ENCODE data around the gene TRIM26. TPM values are rescaled to one million over a fixed set of nuclear protein-coding genes. Genes with fewer than 3 reads are reported as not detected.
"Not testable (repeated sequence)": the region's sequence is repeated elsewhere in the genome, so short reads cannot be mapped to it uniquely, and the experiment has no call there.

Gene TRIM26
- total RNA-seq, 1 experiment from 2014 or later, result 56.4 TPM

DNA sequence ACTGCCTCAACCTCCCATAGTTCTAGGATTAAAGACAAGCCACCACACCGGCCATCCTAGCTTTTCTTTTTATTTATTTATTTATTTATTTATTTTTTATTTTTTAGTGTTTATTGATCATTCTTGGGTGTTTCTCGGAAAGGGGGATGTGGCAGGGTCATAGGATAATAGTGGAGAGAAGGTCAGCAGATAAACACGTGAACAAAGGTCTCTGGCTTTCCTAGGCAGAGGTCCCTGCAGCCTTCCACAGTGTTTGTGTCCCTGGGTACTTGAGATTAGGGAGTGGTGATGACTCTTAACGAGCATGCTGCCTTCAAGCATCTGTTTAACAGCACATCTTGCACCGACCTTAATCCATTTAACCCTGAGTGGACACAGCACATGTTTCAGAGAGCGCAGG is 8.2 kb upstream of the TRIM26 start:
- not testable (repeated sequence) for H3K27ac ChIP-seq; DNase-seq (ENCODE audit: low read depth in 1 of 2, low spot score in 2 of 2); H3K4me1 ChIP-seq (replicated peaks); H3K4me3 ChIP-seq; H3K27me3 ChIP-seq (replicated peaks); H3K36me3 ChIP-seq; H3K9me3 ChIP-seq (replicated peaks)

DNA sequence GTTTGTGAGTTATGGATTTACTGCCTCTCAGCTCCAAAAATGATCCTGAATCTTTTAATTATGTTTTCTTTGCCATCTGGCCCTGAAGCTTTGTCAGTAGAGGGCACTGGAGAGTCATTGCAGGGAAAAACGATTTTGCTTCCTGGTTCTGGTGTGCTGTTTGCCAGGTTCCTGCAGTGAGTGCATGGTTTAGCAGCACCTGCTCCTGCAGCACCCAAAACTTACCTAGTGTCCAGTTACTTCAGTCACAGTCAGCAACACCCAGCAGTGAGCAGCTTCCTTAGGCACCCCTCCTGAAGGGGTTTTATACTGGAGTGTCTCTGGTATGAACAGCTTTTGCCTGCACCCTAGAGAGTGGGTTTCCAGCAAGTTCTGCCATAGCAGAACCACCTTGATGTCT is 6.0 kb upstream of the TRIM26 start:
- Histone ChIP-seq H3K27ac (no peak overlapping the region), H3K4me3 (no peak overlapping the region), H3K9me3 (replicated peaks) (peaks cover 3% of the 10 kb centered on the region), H3K27me3 (replicated peaks) (peaks cover 2% of the 10 kb centered on the region; the same call in 1 of the 2 replicates), H3K4me1 (replicated peaks) (peaks cover 5% of the 10 kb centered on the region; the same call in 1 of the 2 replicates), H3K36me3 (no peaks in the 10 kb centered on the region)
- peak in 1 of 2 experiments; percentile 39 for DNase-seq (ENCODE audit: low read depth in 1 of 2, low spot score in 2 of 2)

DNA sequence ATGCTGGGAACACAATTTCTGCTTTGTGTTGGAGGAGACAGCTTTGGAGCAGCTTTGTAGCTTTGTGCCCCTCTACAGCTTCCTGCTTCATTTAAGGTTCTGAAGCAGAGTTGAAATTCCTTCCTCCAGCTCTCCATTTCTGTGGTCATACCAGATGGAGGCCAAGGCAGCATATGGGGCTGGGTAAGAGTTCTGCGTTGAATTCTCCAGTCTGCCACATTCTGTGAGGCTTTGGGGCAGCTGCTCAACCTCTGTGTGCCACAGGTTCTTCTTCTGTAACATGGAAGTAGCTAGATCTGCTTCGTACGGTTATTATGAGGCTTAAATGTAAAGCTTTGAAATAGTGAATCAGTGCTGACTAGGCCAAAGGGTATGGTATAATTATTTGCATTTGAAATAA is 2.9 kb upstream of the TRIM26 start:
- H3K27ac ChIP-seq, result no peak overlapping the region

DNA sequence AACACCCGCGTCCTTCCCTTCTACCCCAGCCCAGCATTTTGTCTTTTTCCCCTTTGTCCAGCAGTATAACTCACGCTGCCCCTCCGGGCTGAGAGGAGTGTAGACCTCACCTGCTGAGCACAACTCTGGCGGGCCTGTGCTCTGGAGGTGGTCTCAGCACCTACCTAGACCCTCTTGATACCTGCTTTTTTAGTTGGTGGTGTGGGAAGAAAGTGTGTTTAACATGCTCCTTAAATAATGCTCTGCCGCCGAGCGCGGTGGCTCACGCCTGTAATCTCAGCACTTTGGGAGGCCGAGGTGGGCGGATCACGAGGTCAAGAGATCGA is 1.4 kb upstream of the TRIM26 start:
- H3K27ac ChIP-seq, result no peak overlapping the region
- H3K27me3 ChIP-seq (replicated peaks), result no peaks in the 10 kb centered on the region; the same call in 1 of the 2 replicates
- peak overlapping the region; percentile 76 for H3K4me3 ChIP-seq
- H3K36me3 ChIP-seq, result peaks cover 15% of the 10 kb centered on the region
- no peak for DNase-seq (ENCODE audit: low read depth in 1 of 2, low spot score in 2 of 2)
- H3K9me3 ChIP-seq (replicated peaks), result no peaks in the 10 kb centered on the region
- H3K4me1 ChIP-seq (replicated peaks), result peaks cover 33% of the 10 kb centered on the region

More for the DNA sequence above, 2.9 kb upstream of the TRIM26 start:
- Histone ChIP-seq H3K27me3 (replicated peaks) (peaks cover 2% of the 10 kb centered on the region; the same call in 1 of the 2 replicates), H3K4me3 (no peak overlapping the region), H3K4me1 (replicated peaks) (peaks cover 24% of the 10 kb centered on the region), H3K36me3 (peaks cover 7% of the 10 kb centered on the region), H3K9me3 (replicated peaks) (no peaks in the 10 kb centered on the region)
- no peak for DNase-seq (ENCODE audit: low read depth in 1 of 2, low spot score in 2 of 2)

GRCh38 chr6:30213957-30214656 is 901 bp upstream of the TRIM26 start:
- Histone ChIP-seq H3K4me1 (replicated peaks) (peaks cover 33% of the 10 kb centered on the region), H3K4me3 (peak overlapping the region; percentile 76)
- peak; percentile 80 to 82 for DNase-seq (ENCODE audit: low read depth in 1 of 2, low spot score in 2 of 2)

GRCh38 chr6:30213667-30213956 is 406 bp upstream of the TRIM26 start:
- peak overlapping the region; percentile 76 for H3K4me3 ChIP-seq
- no peak for DNase-seq (ENCODE audit: low read depth in 1 of 2, low spot score in 2 of 2)
- peak overlapping the region; percentile 79 for H3K27ac ChIP-seq
- no peaks in the 10 kb centered on the region for H3K9me3 ChIP-seq (replicated peaks)
- no peaks in the 10 kb centered on the region for H3K27me3 ChIP-seq (replicated peaks)
- H3K36me3 ChIP-seq, result peaks cover 24% of the 10 kb centered on the region
- H3K4me1 ChIP-seq (replicated peaks), result peaks cover 33% of the 10 kb centered on the region

More at GRCh38 chr6:30213957-30214656, 901 bp upstream of the TRIM26 start:
- Histone ChIP-seq H3K27ac (peak overlapping the region; percentile 79), H3K27me3 (replicated peaks) (no peaks in the 10 kb centered on the region), H3K9me3 (replicated peaks) (no peaks in the 10 kb centered on the region), H3K36me3 (peaks cover 19% of the 10 kb centered on the region)

DNA sequence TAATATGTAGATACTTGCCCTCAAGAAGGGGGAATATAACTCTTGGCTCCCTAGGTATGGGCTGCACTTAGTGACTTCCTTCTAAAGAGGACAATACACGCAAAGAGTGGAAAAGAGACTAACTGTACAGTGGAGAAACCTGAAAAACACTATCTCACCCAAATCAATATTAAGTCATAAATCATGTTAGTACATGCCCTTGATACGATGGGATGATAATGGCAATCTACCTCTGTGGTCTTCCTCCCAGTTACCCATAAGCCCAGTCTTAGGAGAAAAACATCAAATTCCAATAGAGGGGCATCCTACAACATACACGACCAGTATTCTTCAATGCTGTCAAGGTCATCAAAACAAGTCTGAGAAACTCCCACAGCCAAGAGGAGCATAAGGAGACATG is 1.3 kb downstream of the TRIM26 start:
- H3K27ac ChIP-seq, result no peak overlapping the region
- peaks cover 40% of the 10 kb centered on the region for H3K4me1 ChIP-seq (replicated peaks)
- H3K27me3 ChIP-seq (replicated peaks), result no peaks in the 10 kb centered on the region
- peak overlapping the region; percentile 76 for H3K4me3 ChIP-seq
- H3K36me3 ChIP-seq, result peaks cover 34% of the 10 kb centered on the region
- no peak for DNase-seq (ENCODE audit: low read depth in 1 of 2, low spot score in 2 of 2)
- no peaks in the 10 kb centered on the region for H3K9me3 ChIP-seq (replicated peaks)

DNA sequence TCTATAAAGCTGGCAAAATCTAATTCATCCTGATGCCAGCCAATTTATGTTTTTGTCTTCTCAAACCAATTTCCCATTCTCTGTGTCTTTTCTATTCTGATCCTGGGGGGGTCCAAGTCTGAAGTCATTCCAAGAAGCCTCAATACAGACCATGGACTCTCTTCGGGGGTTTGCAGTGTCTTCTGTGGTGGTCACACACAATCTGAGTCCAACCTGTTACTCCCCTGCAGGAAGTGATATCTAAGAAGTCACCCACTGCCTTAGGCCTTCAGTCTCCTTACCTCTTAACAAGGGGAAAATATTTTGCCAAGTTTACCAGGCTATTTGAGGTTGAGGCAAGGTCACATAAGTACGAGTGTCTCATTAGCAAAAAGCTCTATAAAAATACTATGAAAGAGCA is 1.9 kb downstream of the TRIM26 start:
- H3K4me1 ChIP-seq (replicated peaks), result peaks cover 41% of the 10 kb centered on the region
- DNase-seq (ENCODE audit: low read depth in 1 of 2, low spot score in 2 of 2), result no peak
- H3K27ac ChIP-seq, result no peak overlapping the region
- no peak overlapping the region for H3K4me3 ChIP-seq
- H3K27me3 ChIP-seq (replicated peaks), result no peaks in the 10 kb centered on the region
- H3K36me3 ChIP-seq, result peaks cover 37% of the 10 kb centered on the region
- no peaks in the 10 kb centered on the region for H3K9me3 ChIP-seq (replicated peaks)

GRCh38 chr6:30207619-30208295 is 5.4 kb downstream of the TRIM26 start:
- no peak for DNase-seq (ENCODE audit: low read depth in 1 of 2, low spot score in 2 of 2)
- peaks cover 42% of the 10 kb centered on the region for H3K36me3 ChIP-seq
- no peak overlapping the region for H3K27ac ChIP-seq
- H3K4me3 ChIP-seq, result no peak overlapping the region
- no peaks in the 10 kb centered on the region for H3K27me3 ChIP-seq (replicated peaks)
- no peaks in the 10 kb centered on the region for H3K9me3 ChIP-seq (replicated peaks)
- peaks cover 30% of the 10 kb centered on the region for H3K4me1 ChIP-seq (replicated peaks)

GRCh38 chr6:30206799-30207618 is 6.2 kb downstream of the TRIM26 start:
- H3K4me1 ChIP-seq (replicated peaks), result peaks cover 27% of the 10 kb centered on the region
- no peak overlapping the region for H3K4me3 ChIP-seq
- no peaks in the 10 kb centered on the region for H3K9me3 ChIP-seq (replicated peaks)
- peaks cover 42% of the 10 kb centered on the region for H3K36me3 ChIP-seq
- H3K27ac ChIP-seq, result no peak overlapping the region
- no peaks in the 10 kb centered on the region for H3K27me3 ChIP-seq (replicated peaks)
- no peak for DNase-seq (ENCODE audit: low read depth in 1 of 2, low spot score in 2 of 2)

- H3K4me1 ChIP-seq (replicated peaks), result peaks cover 18% of the 10 kb centered on the region
- no peak overlapping the region for H3K27ac ChIP-seq
- H3K4me3 ChIP-seq, result no peak overlapping the region
- peaks cover 41% of the 10 kb centered on the region for H3K36me3 ChIP-seq
- no peaks in the 10 kb centered on the region for H3K9me3 ChIP-seq (replicated peaks)
- no peaks in the 10 kb centered on the region for H3K27me3 ChIP-seq (replicated peaks)
- no peak for DNase-seq (ENCODE audit: low read depth in 1 of 2, low spot score in 2 of 2)
Observed at GRCh38 chr6:30206152-30206551, 7.1 kb downstream of the TRIM26 start.

DNA sequence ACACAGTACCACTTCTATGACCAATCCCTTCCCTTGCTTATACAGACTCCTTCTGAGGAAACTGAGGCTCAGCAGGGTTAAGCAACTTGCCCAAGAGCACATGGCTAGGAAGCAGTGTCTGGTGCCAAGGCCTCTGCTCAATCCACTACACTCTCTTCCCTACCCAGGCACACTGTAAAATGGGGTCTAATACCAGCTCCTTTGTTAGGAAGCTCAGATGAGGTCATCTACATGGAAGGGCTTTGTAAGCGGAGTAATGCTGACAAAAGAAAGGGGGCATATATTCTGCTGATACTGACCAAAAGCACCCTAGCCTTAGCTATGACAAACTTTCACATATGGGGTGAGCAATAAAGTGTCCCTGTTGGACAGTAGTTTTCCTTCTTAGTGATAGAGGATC is 9.1 kb downstream of the TRIM26 start:
- H3K27ac ChIP-seq, result no peak overlapping the region

DNA sequence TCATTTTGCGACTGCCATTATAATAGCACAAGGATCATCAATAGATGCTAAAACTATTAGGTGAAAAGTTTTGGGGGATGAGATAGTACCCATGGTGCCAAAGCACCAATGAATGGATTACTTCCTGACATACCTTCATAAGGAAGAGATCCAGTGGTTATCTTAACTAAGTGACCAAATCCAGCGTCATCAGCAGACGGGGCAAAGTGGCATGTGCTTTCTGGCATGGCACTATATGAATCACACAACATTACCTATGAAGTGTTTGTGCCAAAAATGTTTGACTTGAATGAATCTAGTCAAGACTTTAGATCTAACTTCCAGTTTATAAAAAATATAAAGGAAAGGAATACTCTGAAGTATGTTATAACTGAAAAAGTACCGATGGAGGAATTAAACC is 10.8 kb downstream of the TRIM26 start:
- H3K4me1 ChIP-seq (replicated peaks), result peaks cover 4% of the 10 kb centered on the region
- H3K36me3 ChIP-seq, result peaks cover 50% of the 10 kb centered on the region
- no peak for DNase-seq (ENCODE audit: low read depth in 1 of 2, low spot score in 2 of 2)
- H3K9me3 ChIP-seq (replicated peaks), result no peaks in the 10 kb centered on the region
- H3K4me3 ChIP-seq, result no peak overlapping the region
- no peak overlapping the region for H3K27ac ChIP-seq
- no peaks in the 10 kb centered on the region for H3K27me3 ChIP-seq (replicated peaks)

More for the DNA sequence above, 9.1 kb downstream of the TRIM26 start:
- Histone ChIP-seq H3K27me3 (replicated peaks) (no peaks in the 10 kb centered on the region), H3K4me3 (no peak overlapping the region), H3K36me3 (peaks cover 45% of the 10 kb centered on the region), H3K9me3 (replicated peaks) (no peaks in the 10 kb centered on the region), H3K4me1 (replicated peaks) (peaks cover 8% of the 10 kb centered on the region)
- DNase-seq (ENCODE audit: low read depth in 1 of 2, low spot score in 2 of 2), result no peak
